ENCODE data around the gene KCNJ16.

- no peak for TF ChIP-seq CTCF (conservative IDR thresholded peaks at IDR 0.05 in 1 of 2, IDR thresholded peaks at IDR 0.05 in 1 of 2; ENCODE audit: low read depth in 1 of 2, low read length in 2 of 2)
- TF ChIP-seq EZH2 (IDR thresholded peaks at IDR 0.05; ENCODE audit: low read length, missing control alignments) = no peak
These were observed 40.9 kb upstream of the KCNJ16 start for GRCh38 chr17:70034158-70034557.
